Fibroblast of lung (primary cell): ENCODE data around the gene NHLH1. TPM values are rescaled to one million over a fixed set of nuclear protein-coding genes. Genes with fewer than 3 reads are reported as not detected.

Experiments used
- DNase-seq, 2 donors: peaks; one replicate each; pipeline versions ENCODE4 v3.0.0 to v3.0.0-alpha.2; 2010; ENCODE audit warnings: low read depth in 2 of 2
- H2AFZ ChIP-seq: 2 replicates; pipeline ENCODE4 v1.5.1; 2012; ENCODE audit warnings: low read length, control low read depth, inconsistent platforms
- H3K27ac ChIP-seq: 2 replicates; pipeline ENCODE4 v1.5.1; 2011; ENCODE audit warnings: low read length, control low read depth; ENCODE audit not compliant: insufficient read depth
- H3K27me3 ChIP-seq: 2 replicates; pipeline ENCODE4 v1.5.1; 2011; ENCODE audit warnings: mild to moderate bottlenecking, low read length; ENCODE audit not compliant: control insufficient read depth, insufficient read depth
- H3K36me3 ChIP-seq: 2 replicates; pipeline ENCODE4 v1.5.1; 2011; ENCODE audit warnings: low read length; ENCODE audit not compliant: control insufficient read depth, insufficient read depth
- H3K4me1 ChIP-seq: 2 replicates; pipeline ENCODE4 v1.5.1; 2011; ENCODE audit warnings: low read length; ENCODE audit not compliant: control insufficient read depth, insufficient read depth; ENCODE audit errors: extremely low read depth
- H3K4me2 ChIP-seq: 2 replicates; pipeline ENCODE4 v1.5.1; 2011; ENCODE audit warnings: low read length, control low read depth; ENCODE audit not compliant: insufficient read depth; ENCODE audit errors: extremely low read depth
- H3K4me3 ChIP-seq, 4 experiments: fragments of 200-600 bp in 1 of 4; sonication (generic) in 1 of 4; replicated peaks in 1 of 4; 2 replicates each; pipeline ENCODE4 v1.5.1; 2011 to 2016; ENCODE audit warnings: low read length in 4 of 4, low read depth in 3 of 4, mild to moderate bottlenecking in 3 of 4, control low read depth in 2 of 4, inconsistent platforms in 1 of 4, mixed read lengths in 1 of 4; ENCODE audit not compliant: insufficient read depth in 1 of 4; ENCODE audit errors: control extremely low read depth in 1 of 4
- H3K79me2 ChIP-seq: 2 replicates; pipeline ENCODE4 v1.5.1; 2012; ENCODE audit warnings: mild to moderate bottlenecking, low read length, inconsistent platforms; ENCODE audit not compliant: control insufficient read depth, insufficient read depth
- H3K9ac ChIP-seq: 2 replicates; pipeline ENCODE4 v1.5.1; 2011; ENCODE audit warnings: mild to moderate bottlenecking, low read length, control low read depth; ENCODE audit not compliant: insufficient read depth
- H3K9me3 ChIP-seq: 2 replicates; pipeline ENCODE4 v1.5.1; 2012; ENCODE audit warnings: low read depth, low read length; ENCODE audit not compliant: control insufficient read depth, insufficient read depth
- H4K20me1 ChIP-seq: 2 replicates; pipeline ENCODE4 v1.5.1; 2011; ENCODE audit warnings: low read length; ENCODE audit not compliant: control insufficient read depth, insufficient read depth; ENCODE audit errors: extremely low read depth
- EZH2 ChIP-seq: IDR thresholded peaks from 2 replicates; pipeline ENCODE4 v1.5.1; 2012; ENCODE audit warnings: low read length, control low read depth, mild to moderate bottlenecking; ENCODE audit errors: missing control alignments
- polyA plus RNA-seq, 2 donors: library from polyadenylated mRNA; depleted of rRNA in 1 of 2; stranded (reverse) in 1 of 2; unstranded in 1 of 2; fragments of >200 nt; gene quantifications; 2 replicates each; pipeline ENCODE4 v1.2.1, GENCODE V29; 2011 to 2012; ENCODE audit warnings: missing spikeins in 1 of 2
- total RNA-seq: library from RNA; depleted of rRNA; stranded (reverse); fragments of >200 nt; gene quantifications from 2 replicates; pipeline ENCODE4 v1.2.1, GENCODE V29; 2014
- TF ChIP-seq, protein P1 (sequence below), 2 donors: IDR thresholded peaks in 1 of 2; conservative IDR thresholded peaks in 1 of 2; 1 replicate in 1 of 2; 2 replicates in 1 of 2; pipeline ENCODE4 v1.5.1; 2011 to 2012; ENCODE audit warnings: low read length in 2 of 2, control low read depth in 1 of 2, inconsistent platforms in 1 of 2, low read depth in 1 of 2, mild to moderate bottlenecking in 1 of 2

NHLH1 gene
- total and polyA plus RNA-seq, 2 donors (not counting 1 experiment from before 2014, with no cell fraction given) = 0.05 TPM; not detected in 1

DNA sequence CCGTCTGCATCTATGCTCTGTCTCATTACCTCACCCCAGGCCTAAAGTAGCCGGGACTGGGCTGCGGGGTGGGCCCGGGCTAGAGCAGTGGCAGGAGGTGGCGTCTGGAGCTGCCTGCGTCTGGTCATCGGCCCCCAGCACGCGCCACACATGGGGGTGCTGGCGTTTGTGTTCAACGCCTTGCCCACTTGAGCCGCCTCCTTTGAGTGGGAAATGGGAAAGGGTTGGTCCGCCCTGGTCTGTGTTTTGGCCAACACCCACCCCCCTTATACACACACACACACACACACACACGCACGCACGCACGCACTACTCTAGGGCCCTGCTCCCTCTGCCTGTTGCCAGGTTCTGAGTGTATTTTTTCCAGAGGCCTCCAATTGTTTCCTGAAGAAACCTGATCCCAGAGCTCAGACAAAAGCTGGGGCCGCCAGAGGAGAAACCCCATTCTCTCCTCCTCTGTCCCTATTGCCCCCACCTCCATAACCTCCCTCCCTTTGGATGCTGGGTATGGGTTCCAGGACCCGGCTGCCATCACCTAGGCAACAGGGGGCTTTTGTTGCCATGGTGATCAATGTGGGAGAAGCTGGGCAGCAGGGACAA is 43.6 kb downstream of the NHLH1 start:
- H3K9ac ChIP-seq = no peak overlapping the region
- no peak overlapping the region for H3K27ac ChIP-seq
- peak in 1 of 2 donors; percentile 69 for DNase-seq
- no peaks in the 10 kb centered on the region for H3K79me2 ChIP-seq
- no peak overlapping the region for H3K4me3 ChIP-seq
- H3K36me3 ChIP-seq = no peaks in the 10 kb centered on the region
- H4K20me1 ChIP-seq = no peaks in the 10 kb centered on the region
- H3K4me2 ChIP-seq = no peak overlapping the region
- no peak for TF ChIP-seq EZH2
- TF ChIP-seq, protein P1, sequence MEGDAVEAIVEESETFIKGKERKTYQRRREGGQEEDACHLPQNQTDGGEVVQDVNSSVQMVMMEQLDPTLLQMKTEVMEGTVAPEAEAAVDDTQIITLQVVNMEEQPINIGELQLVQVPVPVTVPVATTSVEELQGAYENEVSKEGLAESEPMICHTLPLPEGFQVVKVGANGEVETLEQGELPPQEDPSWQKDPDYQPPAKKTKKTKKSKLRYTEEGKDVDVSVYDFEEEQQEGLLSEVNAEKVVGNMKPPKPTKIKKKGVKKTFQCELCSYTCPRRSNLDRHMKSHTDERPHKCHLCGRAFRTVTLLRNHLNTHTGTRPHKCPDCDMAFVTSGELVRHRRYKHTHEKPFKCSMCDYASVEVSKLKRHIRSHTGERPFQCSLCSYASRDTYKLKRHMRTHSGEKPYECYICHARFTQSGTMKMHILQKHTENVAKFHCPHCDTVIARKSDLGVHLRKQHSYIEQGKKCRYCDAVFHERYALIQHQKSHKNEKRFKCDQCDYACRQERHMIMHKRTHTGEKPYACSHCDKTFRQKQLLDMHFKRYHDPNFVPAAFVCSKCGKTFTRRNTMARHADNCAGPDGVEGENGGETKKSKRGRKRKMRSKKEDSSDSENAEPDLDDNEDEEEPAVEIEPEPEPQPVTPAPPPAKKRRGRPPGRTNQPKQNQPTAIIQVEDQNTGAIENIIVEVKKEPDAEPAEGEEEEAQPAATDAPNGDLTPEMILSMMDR (conservative IDR thresholded peaks at IDR 0.05 in 1 of 2, IDR thresholded peaks at IDR 0.05 in 1 of 2; ENCODE audit: low read depth in 1 of 2, low read length in 2 of 2) = no peak
- no peaks in the 10 kb centered on the region for H3K9me3 ChIP-seq
- H3K27me3 ChIP-seq = no peaks in the 10 kb centered on the region
- H2AFZ ChIP-seq = no peak overlapping the region
- no peaks in the 10 kb centered on the region for H3K4me1 ChIP-seq

DNA sequence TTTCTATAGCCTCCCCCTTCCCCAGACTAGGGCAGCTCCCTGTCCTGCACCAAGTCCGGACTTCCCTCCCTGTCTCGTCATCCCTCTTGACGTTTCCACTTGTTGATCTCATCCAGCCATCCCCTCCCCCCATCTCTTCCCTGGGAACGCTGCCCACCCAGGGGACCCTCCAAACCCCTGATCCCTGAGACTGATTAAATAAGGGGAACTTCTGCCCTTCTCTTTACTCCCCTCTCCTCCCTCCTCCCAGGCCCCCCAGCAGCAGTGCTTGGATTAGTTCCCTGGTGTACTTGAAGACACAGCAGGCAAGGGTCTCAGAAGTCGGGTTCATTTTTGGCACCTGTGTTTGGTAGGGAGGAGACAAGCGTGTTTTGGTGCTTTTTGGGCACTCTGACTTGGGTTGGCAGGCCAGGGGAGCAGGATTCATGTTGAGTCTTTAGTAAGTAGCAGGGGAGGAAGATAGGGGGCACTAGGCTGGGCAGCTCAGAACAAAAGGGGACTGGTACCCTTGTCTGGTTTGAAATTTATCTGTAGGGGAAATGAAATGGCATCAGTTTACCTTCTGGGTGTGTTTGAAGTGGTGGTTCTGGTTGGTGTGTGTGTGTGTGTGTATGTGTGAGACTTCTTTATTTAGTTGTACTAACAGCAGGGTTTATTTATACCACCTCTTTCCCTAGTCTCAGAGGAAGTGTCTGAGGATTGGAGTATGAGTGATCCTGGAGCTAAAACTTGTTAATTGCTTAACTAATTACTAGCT is 44.6 kb downstream of the NHLH1 start:
- Histone ChIP-seq H3K27me3 (no peaks in the 10 kb centered on the region), H4K20me1 (no peaks in the 10 kb centered on the region), H3K4me2 (no peak overlapping the region), H3K9ac (no peak overlapping the region), H3K27ac (no peak overlapping the region), H2AFZ (no peak overlapping the region), H3K4me1 (no peaks in the 10 kb centered on the region), H3K79me2 (no peaks in the 10 kb centered on the region), H3K9me3 (no peaks in the 10 kb centered on the region), H3K4me3 (no peak overlapping the region), H3K36me3 (no peaks in the 10 kb centered on the region)
- no peak for TF ChIP-seq EZH2
- TF ChIP-seq, protein P1 (conservative IDR thresholded peaks at IDR 0.05 in 1 of 2, IDR thresholded peaks at IDR 0.05 in 1 of 2; ENCODE audit: low read depth in 1 of 2, low read length in 2 of 2) = no peak
- no peak for DNase-seq

DNA sequence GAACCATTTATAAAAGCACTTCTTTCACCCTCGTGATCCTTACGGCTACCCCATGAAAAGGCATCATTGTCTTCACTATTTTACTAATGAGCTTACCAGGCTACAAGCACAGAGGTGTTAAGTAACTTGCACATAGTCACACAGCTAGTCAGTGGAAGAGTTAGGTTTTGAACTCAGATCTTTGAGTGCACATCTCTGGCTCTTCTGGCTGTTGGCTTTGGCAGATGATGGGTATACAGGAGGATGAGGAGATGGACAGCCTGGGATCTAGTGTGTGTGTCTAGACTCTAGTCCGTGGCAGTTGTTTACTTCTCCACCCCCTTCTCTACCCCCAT is 45.1 kb downstream of the NHLH1 start:
- H3K27ac ChIP-seq = no peak overlapping the region
- H3K9ac ChIP-seq = no peak overlapping the region
- TF ChIP-seq, protein P1 (conservative IDR thresholded peaks at IDR 0.05 in 1 of 2, IDR thresholded peaks at IDR 0.05 in 1 of 2; ENCODE audit: low read depth in 1 of 2, low read length in 2 of 2) = no peak
- TF ChIP-seq EZH2 = no peak
- no peak overlapping the region for H3K4me2 ChIP-seq
- no peaks in the 10 kb centered on the region for H3K4me1 ChIP-seq
- no peak overlapping the region for H2AFZ ChIP-seq
- H3K27me3 ChIP-seq = no peaks in the 10 kb centered on the region
- no peaks in the 10 kb centered on the region for H3K36me3 ChIP-seq
- no peaks in the 10 kb centered on the region for H3K79me2 ChIP-seq
- H3K9me3 ChIP-seq = no peaks in the 10 kb centered on the region
- H4K20me1 ChIP-seq = no peaks in the 10 kb centered on the region
- no peak overlapping the region for H3K4me3 ChIP-seq
- DNase-seq = no peak
